Adipocyte (in vitro differentiated cells): ENCODE results near the gene ZSCAN16.

ENCODE experiments used
- DNase-seq: peaks from one replicate; pipeline ENCODE4 v3.0.0-alpha.2; 2015; ENCODE audit warnings: low read depth
- H3K27me3 ChIP-seq: replicated peaks from 2 replicates; pipeline ENCODE4 v1.7.0; 2013; ENCODE audit warnings: mild to moderate bottlenecking, low read length, moderate library complexity; ENCODE audit not compliant: control insufficient read depth, insufficient read depth
- H3K36me3 ChIP-seq: 2 replicates; pipeline ENCODE4 v1.7.0; 2013; ENCODE audit warnings: low read length, mild to moderate bottlenecking, moderate library complexity; ENCODE audit not compliant: control insufficient read depth, insufficient read depth, severe bottlenecking
- H3K4me1 ChIP-seq: 2 replicates; pipeline ENCODE4 v1.7.0; 2013; ENCODE audit warnings: mild to moderate bottlenecking, low read length, moderate library complexity; ENCODE audit not compliant: control insufficient read depth, insufficient read depth
- H3K4me3 ChIP-seq: 2 replicates; pipeline ENCODE4 v1.7.0; 2013; ENCODE audit warnings: mild to moderate bottlenecking, low read length, moderate library complexity
- H3K9ac ChIP-seq: 2 replicates; pipeline ENCODE4 v1.7.0; 2013; ENCODE audit warnings: mild to moderate bottlenecking, low read length, moderate library complexity
- H3K9me3 ChIP-seq: 2 replicates; pipeline ENCODE4 v1.7.0; 2013; ENCODE audit warnings: mild to moderate bottlenecking, low read length, moderate library complexity; ENCODE audit not compliant: control insufficient read depth

The ZSCAN16 gene

GRCh38 chr6:28152531-28152930 is 28.1 kb downstream of the ZSCAN16 start:
- H3K4me3 ChIP-seq, result no peak overlapping the region
- no peaks in the 10 kb centered on the region for H3K27me3 ChIP-seq
- peaks cover 16% of the 10 kb centered on the region for H3K9me3 ChIP-seq
- H3K36me3 ChIP-seq, result peaks cover 100% of the 10 kb centered on the region
- DNase-seq, result no peak
- H3K4me1 ChIP-seq, result peaks cover 3% of the 10 kb centered on the region
- H3K9ac ChIP-seq, result no peak overlapping the region

GRCh38 chr6:28153546-28153945 is 29.1 kb downstream of the ZSCAN16 start:
- no peak overlapping the region for H3K9ac ChIP-seq
- peaks cover 3% of the 10 kb centered on the region for H3K4me1 ChIP-seq
- H3K4me3 ChIP-seq, result no peak overlapping the region
- H3K27me3 ChIP-seq, result no peaks in the 10 kb centered on the region
- H3K36me3 ChIP-seq, result peaks cover 96% of the 10 kb centered on the region
- DNase-seq, result no peak
- peaks cover 16% of the 10 kb centered on the region for H3K9me3 ChIP-seq

- no peak for DNase-seq
- H3K27me3 ChIP-seq, result no peaks in the 10 kb centered on the region
- H3K9me3 ChIP-seq, result peaks cover 16% of the 10 kb centered on the region
- H3K4me1 ChIP-seq, result peaks cover 2% of the 10 kb centered on the region
- H3K4me3 ChIP-seq, result no peak overlapping the region
- H3K9ac ChIP-seq, result no peak overlapping the region
- H3K36me3 ChIP-seq, result peaks cover 96% of the 10 kb centered on the region
Measured at GRCh38 chr6:28154357-28154756, 29.9 kb downstream of the ZSCAN16 start.

- H3K4me1 ChIP-seq, result peaks cover 12% of the 10 kb centered on the region
- H3K4me3 ChIP-seq, result no peak overlapping the region
- H3K36me3 ChIP-seq, result peaks cover 57% of the 10 kb centered on the region
- H3K9me3 ChIP-seq, result peaks cover 7% of the 10 kb centered on the region
- DNase-seq, result no peak
- no peak overlapping the region for H3K9ac ChIP-seq
- no peaks in the 10 kb centered on the region for H3K27me3 ChIP-seq
Measured at GRCh38 chr6:28158318-28158717, 33.9 kb downstream of the ZSCAN16 start.

GRCh38 chr6:28159029-28159607 is 34.7 kb downstream of the ZSCAN16 start:
- H3K4me3 ChIP-seq, result no peak overlapping the region

GRCh38 chr6:28160233-28160632 is 35.8 kb downstream of the ZSCAN16 start:
- DNase-seq, result no peak
- Histone ChIP-seq H3K36me3 (peaks cover 38% of the 10 kb centered on the region), H3K4me1 (peaks cover 12% of the 10 kb centered on the region), H3K27me3 (no peaks in the 10 kb centered on the region), H3K9me3 (no peaks in the 10 kb centered on the region), H3K9ac (no peak overlapping the region), H3K4me3 (no peak overlapping the region)

More at GRCh38 chr6:28159029-28159607, 34.7 kb downstream of the ZSCAN16 start:
- Histone ChIP-seq H3K9me3 (no peaks in the 10 kb centered on the region), H3K36me3 (peaks cover 49% of the 10 kb centered on the region), H3K4me1 (peaks cover 12% of the 10 kb centered on the region), H3K9ac (no peak overlapping the region), H3K27me3 (no peaks in the 10 kb centered on the region)
- DNase-seq, result no peak

GRCh38 chr6:28161410-28162079 is 37.1 kb downstream of the ZSCAN16 start:
- peak overlapping the region; percentile 84 for H3K9ac ChIP-seq
- peak overlapping the region; percentile 90 for H3K4me3 ChIP-seq
- DNase-seq, result peak; percentile 86
- peaks cover 25% of the 10 kb centered on the region for H3K36me3 ChIP-seq
- peaks cover 12% of the 10 kb centered on the region for H3K4me1 ChIP-seq
- H3K27me3 ChIP-seq, result no peaks in the 10 kb centered on the region
- H3K9me3 ChIP-seq, result peaks cover under 1% of the 10 kb centered on the region

- Histone ChIP-seq H3K27me3 (no peaks in the 10 kb centered on the region), H3K4me3 (no peak overlapping the region), H3K9me3 (peaks cover 8% of the 10 kb centered on the region), H3K36me3 (peaks cover 4% of the 10 kb centered on the region), H3K9ac (no peak overlapping the region), H3K4me1 (peaks cover 12% of the 10 kb centered on the region)
- DNase-seq, result no peak
Measured at GRCh38 chr6:28165563-28165962, 41.2 kb downstream of the ZSCAN16 start.

- H3K4me1 ChIP-seq, result peaks cover 4% of the 10 kb centered on the region
- H3K9ac ChIP-seq, result no peak overlapping the region
- H3K36me3 ChIP-seq, result peaks cover 4% of the 10 kb centered on the region
- no peak overlapping the region for H3K4me3 ChIP-seq
- DNase-seq, result peak; percentile 42
- H3K9me3 ChIP-seq, result peaks cover 8% of the 10 kb centered on the region
- H3K27me3 ChIP-seq, result no peaks in the 10 kb centered on the region
Measured at GRCh38 chr6:28167068-28167467, 42.7 kb downstream of the ZSCAN16 start.

GRCh38 chr6:28167926-28168325 is 43.5 kb downstream of the ZSCAN16 start:
- Histone ChIP-seq H3K36me3 (peaks cover 4% of the 10 kb centered on the region), H3K9me3 (peaks cover 8% of the 10 kb centered on the region), H3K27me3 (no peaks in the 10 kb centered on the region), H3K4me1 (no peaks in the 10 kb centered on the region), H3K4me3 (no peak overlapping the region), H3K9ac (no peak overlapping the region)
- DNase-seq, result no peak

GRCh38 chr6:28171271-28171670 is 46.9 kb downstream of the ZSCAN16 start:
- Histone ChIP-seq H3K27me3 (no peaks in the 10 kb centered on the region), H3K9me3 (peaks cover 12% of the 10 kb centered on the region), H3K4me3 (no peak overlapping the region), H3K36me3 (peaks cover 4% of the 10 kb centered on the region), H3K4me1 (no peaks in the 10 kb centered on the region), H3K9ac (no peak overlapping the region)
- no peak for DNase-seq
